ENCODE data around the gene PDZD2. TPM values are rescaled to one million over a fixed set of nuclear protein-coding genes. Genes with fewer than 3 reads are reported as not detected.

PDZD2 gene
- total and polyA plus RNA-seq, 2 donors (not counting 3 experiments of a cell fraction or from before 2014, with no cell fraction given), result 0.66 to 6.9 TPM

DNA sequence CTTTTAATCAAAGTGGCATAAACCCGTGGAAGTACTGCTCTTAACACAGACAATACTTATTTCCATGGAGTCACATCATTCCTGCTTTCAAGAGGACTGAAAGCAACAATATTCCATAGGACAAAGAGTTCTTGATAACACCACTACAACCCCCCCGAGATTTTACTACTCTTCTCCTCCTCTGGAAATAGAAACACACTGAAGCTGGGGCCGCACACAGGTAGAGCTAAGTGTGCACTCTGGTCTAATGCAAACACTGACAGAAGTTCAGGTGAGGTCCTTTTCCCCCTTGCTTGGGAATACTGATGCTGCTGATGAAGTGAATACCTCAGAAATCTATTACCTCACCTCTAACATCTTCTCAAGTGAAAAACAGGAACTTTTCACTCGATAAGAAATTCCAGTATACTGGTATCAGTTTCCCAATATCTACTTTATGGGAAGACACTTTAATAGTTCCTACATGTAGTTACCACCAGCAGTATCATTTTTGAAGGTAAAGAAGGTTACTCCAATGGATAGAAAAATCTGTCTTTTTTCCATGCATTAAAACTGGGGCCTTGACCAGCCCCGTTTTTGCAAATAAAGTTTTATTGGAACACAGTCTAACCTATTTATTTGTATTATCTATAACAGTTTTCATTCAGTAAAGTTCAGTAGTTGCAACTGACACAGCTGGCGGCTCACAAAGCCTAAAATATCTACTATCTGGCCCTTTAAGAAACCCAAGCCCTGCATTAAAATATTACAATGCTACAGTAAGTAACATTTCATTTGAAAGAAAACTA, 485.2 kb downstream of the PDZD2 start:
- H3K27me3 ChIP-seq (ENCODE audit: control insufficient read depth in 2 of 2, insufficient read depth in 2 of 2, low read length in 2 of 2), result no peaks in the 10 kb centered on the region
- CTCF ChIA-PET, result interaction anchor here (0.6 to 0.9 kb wide), 2 partner anchors 10 to 13 kb away, joined by 3 read pairs; no protein-coding TSS in a partner anchor

More for the DNA sequence above, 485.2 kb downstream of the PDZD2 start:
- no peaks in the 10 kb centered on the region for H3K4me1 ChIP-seq (ENCODE audit: control insufficient read depth, extremely low read depth, insufficient read depth, low read length)
- H3K4me2 ChIP-seq (ENCODE audit: insufficient read depth, low read length), result no peak overlapping the region
- TF ChIP-seq POLR2A (IDR thresholded peaks at IDR 0.05; ENCODE audit: low read depth, low read length) (no peak), POLR2AphosphoS5 (IDR thresholded peaks at IDR 0.05; ENCODE audit: insufficient read depth, low read depth, low read length) (no peak), FOS (IDR thresholded peaks at IDR 0.05; ENCODE audit: borderline replicate concordance, insufficient read depth, low read length) (no peak), GATA2 (IDR thresholded peaks at IDR 0.05; ENCODE audit: insufficient read depth, insufficient read length, low read depth, low read length) (no peak), MYC (IDR thresholded peaks at IDR 0.05; ENCODE audit: low read depth, low read length) (no peak), MAX (IDR thresholded peaks at IDR 0.05; ENCODE audit: insufficient read depth, insufficient read length) (no peak), EZH2 (IDR thresholded peaks at IDR 0.05; ENCODE audit: borderline replicate concordance, low read depth, low read length, severe bottlenecking) (no peak), JUN (IDR thresholded peaks at IDR 0.05; ENCODE audit: borderline replicate concordance, insufficient read depth, insufficient read length, low read depth) (no peak)
- TF ChIP-seq, protein P1, sequence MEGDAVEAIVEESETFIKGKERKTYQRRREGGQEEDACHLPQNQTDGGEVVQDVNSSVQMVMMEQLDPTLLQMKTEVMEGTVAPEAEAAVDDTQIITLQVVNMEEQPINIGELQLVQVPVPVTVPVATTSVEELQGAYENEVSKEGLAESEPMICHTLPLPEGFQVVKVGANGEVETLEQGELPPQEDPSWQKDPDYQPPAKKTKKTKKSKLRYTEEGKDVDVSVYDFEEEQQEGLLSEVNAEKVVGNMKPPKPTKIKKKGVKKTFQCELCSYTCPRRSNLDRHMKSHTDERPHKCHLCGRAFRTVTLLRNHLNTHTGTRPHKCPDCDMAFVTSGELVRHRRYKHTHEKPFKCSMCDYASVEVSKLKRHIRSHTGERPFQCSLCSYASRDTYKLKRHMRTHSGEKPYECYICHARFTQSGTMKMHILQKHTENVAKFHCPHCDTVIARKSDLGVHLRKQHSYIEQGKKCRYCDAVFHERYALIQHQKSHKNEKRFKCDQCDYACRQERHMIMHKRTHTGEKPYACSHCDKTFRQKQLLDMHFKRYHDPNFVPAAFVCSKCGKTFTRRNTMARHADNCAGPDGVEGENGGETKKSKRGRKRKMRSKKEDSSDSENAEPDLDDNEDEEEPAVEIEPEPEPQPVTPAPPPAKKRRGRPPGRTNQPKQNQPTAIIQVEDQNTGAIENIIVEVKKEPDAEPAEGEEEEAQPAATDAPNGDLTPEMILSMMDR (IDR thresholded peaks at IDR 0.05; ENCODE audit: extremely low read depth in 1 of 2, insufficient read depth in 1 of 2, low read depth in 1 of 2, low read length in 2 of 2), result no peak
- H2AFZ ChIP-seq (ENCODE audit: low read depth, low read length), result no peak overlapping the region
- no peak overlapping the region for H3K4me3 ChIP-seq (replicated peaks in 1 of 3; ENCODE audit: insufficient read depth in 1 of 3, low read depth in 1 of 3, low read length in 3 of 3)
- no peak overlapping the region for H3K27ac ChIP-seq (ENCODE audit: insufficient read depth, low read depth, low read length)
- no peaks in the 10 kb centered on the region for H3K9me1 ChIP-seq (replicated peaks; ENCODE audit: control insufficient read depth, extremely low read depth, insufficient read depth, low read length)
- intact Hi-C loops (cut with micrococcal nuclease), result no loop called here
- H4K20me1 ChIP-seq (replicated peaks; ENCODE audit: control insufficient read depth, extremely low read depth, insufficient read depth, low read length), result peaks cover 6% of the 10 kb centered on the region
- H3K9me3 ChIP-seq (replicated peaks; ENCODE audit: control insufficient read depth, insufficient read depth, low read length), result no peaks in the 10 kb centered on the region
- no peak for FAIRE-seq
- H3K9ac ChIP-seq (replicated peaks; ENCODE audit: extremely low read depth, insufficient read depth, low read length), result no peak overlapping the region
- peaks cover 44% of the 10 kb centered on the region for H3K79me2 ChIP-seq (ENCODE audit: control insufficient read depth, insufficient read depth, low read length)
- H3K36me3 ChIP-seq (ENCODE audit: control insufficient read depth in 2 of 2, extremely low read depth in 1 of 2, insufficient read depth in 2 of 2, low read length in 2 of 2), result peaks cover 5 to 18% of the 10 kb centered on the region in 2 experiments
- no peak for DNase-seq (ENCODE audit: low read depth, low spot score)
- POLR2A ChIA-PET, result no interaction called here
- no TSS peak for BruUV-seq (replicated peaks)
- dilution Hi-C loops (cut with MboI; ENCODE audit: extremely low pct_ligation_motif_present, low sequenced_read_pairs), result no loop called here

Data from endothelial cell of umbilical vein (primary cell).